ENCODE data around the gene CAPN5.

The CAPN5 gene

GRCh38 chr11:77065878-77066228 is 918 bp upstream of the CAPN5 start:
- H3K9ac ChIP-seq (ENCODE audit: low read length) = peak overlapping the region; percentile 63; the same call in 1 of the 2 replicates
- TF ChIP-seq, protein P1, sequence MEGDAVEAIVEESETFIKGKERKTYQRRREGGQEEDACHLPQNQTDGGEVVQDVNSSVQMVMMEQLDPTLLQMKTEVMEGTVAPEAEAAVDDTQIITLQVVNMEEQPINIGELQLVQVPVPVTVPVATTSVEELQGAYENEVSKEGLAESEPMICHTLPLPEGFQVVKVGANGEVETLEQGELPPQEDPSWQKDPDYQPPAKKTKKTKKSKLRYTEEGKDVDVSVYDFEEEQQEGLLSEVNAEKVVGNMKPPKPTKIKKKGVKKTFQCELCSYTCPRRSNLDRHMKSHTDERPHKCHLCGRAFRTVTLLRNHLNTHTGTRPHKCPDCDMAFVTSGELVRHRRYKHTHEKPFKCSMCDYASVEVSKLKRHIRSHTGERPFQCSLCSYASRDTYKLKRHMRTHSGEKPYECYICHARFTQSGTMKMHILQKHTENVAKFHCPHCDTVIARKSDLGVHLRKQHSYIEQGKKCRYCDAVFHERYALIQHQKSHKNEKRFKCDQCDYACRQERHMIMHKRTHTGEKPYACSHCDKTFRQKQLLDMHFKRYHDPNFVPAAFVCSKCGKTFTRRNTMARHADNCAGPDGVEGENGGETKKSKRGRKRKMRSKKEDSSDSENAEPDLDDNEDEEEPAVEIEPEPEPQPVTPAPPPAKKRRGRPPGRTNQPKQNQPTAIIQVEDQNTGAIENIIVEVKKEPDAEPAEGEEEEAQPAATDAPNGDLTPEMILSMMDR (IDR thresholded peaks at IDR 0.05; ENCODE audit: low read length) = no peak
- no peak for TF ChIP-seq EZH2 (IDR thresholded peaks at IDR 0.05; ENCODE audit: borderline replicate concordance, low read length)
- no peaks in the 10 kb centered on the region for H3F3A ChIP-seq (ENCODE audit: insufficient read depth, low read length)
- H3K27ac ChIP-seq (ENCODE audit: low read depth, low read length, poor library complexity, severe bottlenecking) = no peak overlapping the region
- peak overlapping the region; percentile 63 for H3K4me3 ChIP-seq (ENCODE audit: low read depth, low read length, poor library complexity, severe bottlenecking)
- H3K4me2 ChIP-seq (ENCODE audit: low read length) = peak overlapping the region; percentile 87
- no peaks in the 10 kb centered on the region for H3K79me2 ChIP-seq (ENCODE audit: insufficient read depth, low read length)
- no peaks in the 10 kb centered on the region for H3K9me3 ChIP-seq (ENCODE audit: low read length)
- H2AFZ ChIP-seq (ENCODE audit: low read length) = no peak overlapping the region
- no peaks in the 10 kb centered on the region; the same call in 1 of the 2 replicates for H3K36me3 ChIP-seq (ENCODE audit: insufficient read depth, low read length)
- no peaks in the 10 kb centered on the region for H4K20me1 ChIP-seq (ENCODE audit: insufficient read depth, low read length)
- H3K4me1 ChIP-seq (ENCODE audit: insufficient read depth, low read length, severe bottlenecking) = peaks cover 7% of the 10 kb centered on the region
- no peaks in the 10 kb centered on the region for H3K9me2 ChIP-seq (ENCODE audit: low read depth, low read length)
- peaks cover 3% of the 10 kb centered on the region; the same call in 1 of the 2 replicates for H3K27me3 ChIP-seq (ENCODE audit: insufficient read depth, low read length)

GRCh38 chr11:77067861-77068443 is 1.2 kb downstream of the CAPN5 start:
- H3K27ac ChIP-seq (ENCODE audit: low read depth, low read length, poor library complexity, severe bottlenecking) = no peak overlapping the region
- H2AFZ ChIP-seq (ENCODE audit: low read length) = no peak overlapping the region
- no peaks in the 10 kb centered on the region for H3K9me2 ChIP-seq (ENCODE audit: low read depth, low read length)
- H3K36me3 ChIP-seq (ENCODE audit: insufficient read depth, low read length) = no peaks in the 10 kb centered on the region
- no peaks in the 10 kb centered on the region for H3K79me2 ChIP-seq (ENCODE audit: insufficient read depth, low read length)
- H3K27me3 ChIP-seq (ENCODE audit: insufficient read depth, low read length) = no peaks in the 10 kb centered on the region
- no peak overlapping the region for H3K9ac ChIP-seq (ENCODE audit: low read length)
- no peak for TF ChIP-seq EZH2 (IDR thresholded peaks at IDR 0.05; ENCODE audit: borderline replicate concordance, low read length)
- TF ChIP-seq, protein P1 (IDR thresholded peaks at IDR 0.05; ENCODE audit: low read length) = no peak
- H4K20me1 ChIP-seq (ENCODE audit: insufficient read depth, low read length) = no peaks in the 10 kb centered on the region
- H3F3A ChIP-seq (ENCODE audit: insufficient read depth, low read length) = no peaks in the 10 kb centered on the region
- H3K4me1 ChIP-seq (ENCODE audit: insufficient read depth, low read length, severe bottlenecking) = peaks cover 7% of the 10 kb centered on the region
- no peak overlapping the region for H3K4me2 ChIP-seq (ENCODE audit: low read length)
- no peaks in the 10 kb centered on the region for H3K9me3 ChIP-seq (ENCODE audit: low read length)
- no peak overlapping the region for H3K4me3 ChIP-seq (ENCODE audit: low read depth, low read length, poor library complexity, severe bottlenecking)

DNA sequence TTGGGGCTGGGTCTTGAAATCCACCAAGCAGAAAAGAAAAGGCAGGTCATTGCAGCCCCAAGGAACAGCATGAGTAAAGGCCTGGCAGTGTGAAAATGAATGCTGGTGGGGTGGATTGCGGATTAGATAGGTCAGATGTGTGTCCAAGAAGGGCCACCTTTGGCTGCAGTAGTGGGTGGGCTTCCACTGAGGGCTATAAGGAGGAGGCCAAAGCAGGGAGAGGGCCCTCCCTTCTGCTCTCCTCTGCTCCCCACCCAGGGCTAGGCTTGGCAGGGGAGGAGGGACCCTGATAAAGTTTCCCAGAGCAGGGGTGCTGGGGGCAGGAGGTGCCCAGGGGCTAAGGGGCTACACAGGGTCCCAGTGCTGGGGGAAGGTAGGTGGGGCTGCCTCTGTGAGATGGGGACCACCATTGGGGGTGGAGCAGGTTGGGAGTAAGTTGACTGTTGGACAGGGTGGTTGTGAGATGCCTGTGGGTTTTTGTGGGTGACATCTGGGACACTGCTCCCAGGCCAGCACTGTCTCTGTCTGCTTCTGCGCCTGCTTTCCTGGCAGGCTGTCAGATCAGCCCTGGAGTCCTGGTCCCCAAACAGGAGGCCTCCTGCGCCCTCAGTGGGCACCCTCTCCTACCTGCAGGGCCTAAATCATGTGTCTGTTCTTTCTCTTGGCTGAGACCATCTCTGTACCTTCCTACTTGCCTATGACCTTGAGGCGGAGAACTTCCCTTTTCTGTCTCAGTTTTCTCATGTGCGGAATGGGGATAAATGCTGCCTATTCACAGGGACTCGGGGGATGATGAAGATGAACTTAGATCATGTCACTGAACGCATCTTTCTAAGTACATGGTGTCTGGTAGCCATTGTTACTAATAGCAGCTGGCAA is 1.9 kb downstream of the CAPN5 start:
- no peaks in the 10 kb centered on the region for H3F3A ChIP-seq (ENCODE audit: insufficient read depth, low read length)
- no peak overlapping the region for H3K4me3 ChIP-seq (ENCODE audit: low read depth, low read length, poor library complexity, severe bottlenecking)
- no peak overlapping the region for H3K9ac ChIP-seq (ENCODE audit: low read length)
- H3K27me3 ChIP-seq (ENCODE audit: insufficient read depth, low read length) = no peaks in the 10 kb centered on the region
- no peak overlapping the region for H3K4me2 ChIP-seq (ENCODE audit: low read length)
- no peaks in the 10 kb centered on the region for H3K79me2 ChIP-seq (ENCODE audit: insufficient read depth, low read length)
- no peaks in the 10 kb centered on the region for H3K36me3 ChIP-seq (ENCODE audit: insufficient read depth, low read length)
- peaks cover 7% of the 10 kb centered on the region for H3K4me1 ChIP-seq (ENCODE audit: insufficient read depth, low read length, severe bottlenecking)
- TF ChIP-seq EZH2 (IDR thresholded peaks at IDR 0.05; ENCODE audit: borderline replicate concordance, low read length) = no peak
- TF ChIP-seq, protein P1 (IDR thresholded peaks at IDR 0.05; ENCODE audit: low read length) = no peak
- no peaks in the 10 kb centered on the region for H4K20me1 ChIP-seq (ENCODE audit: insufficient read depth, low read length)
- H3K9me3 ChIP-seq (ENCODE audit: low read length) = no peaks in the 10 kb centered on the region
- H2AFZ ChIP-seq (ENCODE audit: low read length) = no peak overlapping the region
- H3K9me2 ChIP-seq (ENCODE audit: low read depth, low read length) = no peaks in the 10 kb centered on the region
- no peak overlapping the region for H3K27ac ChIP-seq (ENCODE audit: low read depth, low read length, poor library complexity, severe bottlenecking)
